Kidney (tissue), 14 donors: Measurements from ENCODE around the gene RNF213. TPM values are rescaled to one million over a fixed set of nuclear protein-coding genes. Genes with fewer than 3 reads are reported as not detected.

ENCODE experiments used
- DNase-seq, 5 donors: peaks; one replicate each; pipeline ENCODE4 v3.0.0-alpha.2; 2013 to 2020
- FAIRE-seq: peaks from 2 replicates; lab custom pipeline; 2012; peaks lifted over from hg19 to GRCh38; lab: Jason Lieb, UNC
- H3K27ac ChIP-seq, 2 donors: one replicate each; pipeline ENCODE4 v1.7.0; 2013; ENCODE audit warnings: low read depth in 2 of 2, low read length in 2 of 2, inconsistent platforms in 1 of 2
- H3K27me3 ChIP-seq: one replicate; pipeline ENCODE4 v1.7.1; 2013; ENCODE audit warnings: low read length, inconsistent platforms; ENCODE audit not compliant: control insufficient read depth, insufficient read depth
- H3K36me3 ChIP-seq, 3 donors: one replicate each; pipeline versions ENCODE4 v1.7.0 to v1.7.1; 2013; ENCODE audit warnings: low read length in 3 of 3, control low read depth in 1 of 3, inconsistent platforms in 1 of 3; ENCODE audit not compliant: insufficient read depth in 3 of 3, control insufficient read depth in 2 of 3
- H3K4me1 ChIP-seq, 3 donors: one replicate each; pipeline versions ENCODE4 v1.7.0 to v1.7.1; 2013; ENCODE audit warnings: low read length in 3 of 3, inconsistent platforms in 1 of 3, low read depth in 1 of 3; ENCODE audit not compliant: control insufficient read depth in 2 of 3, insufficient read depth in 2 of 3
- H3K4me3 ChIP-seq, 3 donors: one replicate each; pipeline versions ENCODE4 v1.7.0 to v1.8.1; 2013; ENCODE audit warnings: low read length in 3 of 3, control low read depth in 1 of 3, inconsistent platforms in 1 of 3
- H3K9ac ChIP-seq, 3 donors: one replicate each; pipeline versions ENCODE4 v1.7.0 to v1.7.1; 2013; ENCODE audit warnings: low read length in 3 of 3, control low read depth in 1 of 3, inconsistent platforms in 1 of 3
- H3K9me3 ChIP-seq, 3 donors: one replicate each; pipeline versions ENCODE4 v1.7.0 to v1.7.1; 2013; ENCODE audit warnings: low read length in 3 of 3, control low read depth in 1 of 3, inconsistent platforms in 1 of 3; ENCODE audit not compliant: control insufficient read depth in 2 of 3, insufficient read depth in 1 of 3
- intact Hi-C: fragments of 100-400 bp; cut with DNase I; formaldehyde crosslinking; loops from one replicate; pipeline ENCODE4 v1.11.1; 2022
- polyA plus RNA-seq: library from polyadenylated mRNA; stranded (reverse); fragments of 350-450 nt; fragmentation: Illumina TruSeq; extraction: RNeasy Lipid Tissue Mini Kit (QIAGEN cat#74804); gene quantifications from one replicate; pipeline ENCODE4 v1.2.3, GENCODE V29; 2014; ENCODE audit warnings: low read depth, low replicate concordance; ENCODE audit not compliant: insufficient read depth
- total RNA-seq: library from RNA; stranded (reverse); fragmentation: NEBNext Ultra II Directional; extraction: Animal tissue kit (Norgen Biotek cat#: 25700); gene quantifications from one replicate; pipeline ENCODE4 v1.2.1, GENCODE V29; 2021
- TF ChIP-seq, protein P1 (sequence below): IDR thresholded peaks from 3 replicates; pipeline ENCODE4 v1.5.1; 2012; ENCODE audit warnings: mild to moderate bottlenecking, moderate library complexity, borderline replicate concordance; ENCODE audit not compliant: insufficient read depth; ENCODE audit errors: extremely low read depth
- donor health status: control.
- donor health status: control.
- donor health status: control.
- donor health status: control.
- donor health status: control.
- donor health status: DM: yes; HTN: yes; CAD: no.
- donor health status: Normal renal cell carcinoma (clear cell type).

Gene RNF213
- total and polyA plus RNA-seq, 2 donors from 2014 or later: 43.4 to 276 TPM

DNA sequence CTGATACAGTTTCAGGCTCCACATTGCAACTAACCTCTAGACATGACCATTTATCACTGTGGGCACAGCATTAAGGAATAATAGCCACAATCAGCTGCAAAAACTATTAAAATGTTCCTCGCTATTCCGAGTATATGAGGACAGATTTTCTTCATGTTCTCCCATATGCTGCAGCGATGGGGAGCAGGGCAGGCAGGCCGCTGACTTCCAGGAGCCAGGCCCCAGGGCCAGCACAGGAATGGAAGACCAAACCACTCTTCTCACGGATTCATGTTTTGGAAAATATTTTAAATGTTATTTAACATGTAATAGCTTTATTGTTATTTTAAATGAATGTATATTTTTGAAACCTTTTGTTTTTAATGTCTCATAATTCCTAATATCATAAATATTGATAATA is 110.5 kb downstream of the RNF213 start:
- Histone ChIP-seq H3K4me1 (no peaks in the 10 kb centered on the region), H3K9me3 (no peaks in the 10 kb centered on the region), H3K4me3 (no peak overlapping the region), H3K36me3 (peaks cover 5 to 72% (median 47%) of the 10 kb centered on the region in 3 donors), H3K27me3 (no peaks in the 10 kb centered on the region), H3K27ac (no peak overlapping the region), H3K9ac (no peak overlapping the region)
- intact Hi-C loops: no loop called here
- FAIRE-seq (no peak), DNase-seq (no peak)
- TF ChIP-seq, protein P1, sequence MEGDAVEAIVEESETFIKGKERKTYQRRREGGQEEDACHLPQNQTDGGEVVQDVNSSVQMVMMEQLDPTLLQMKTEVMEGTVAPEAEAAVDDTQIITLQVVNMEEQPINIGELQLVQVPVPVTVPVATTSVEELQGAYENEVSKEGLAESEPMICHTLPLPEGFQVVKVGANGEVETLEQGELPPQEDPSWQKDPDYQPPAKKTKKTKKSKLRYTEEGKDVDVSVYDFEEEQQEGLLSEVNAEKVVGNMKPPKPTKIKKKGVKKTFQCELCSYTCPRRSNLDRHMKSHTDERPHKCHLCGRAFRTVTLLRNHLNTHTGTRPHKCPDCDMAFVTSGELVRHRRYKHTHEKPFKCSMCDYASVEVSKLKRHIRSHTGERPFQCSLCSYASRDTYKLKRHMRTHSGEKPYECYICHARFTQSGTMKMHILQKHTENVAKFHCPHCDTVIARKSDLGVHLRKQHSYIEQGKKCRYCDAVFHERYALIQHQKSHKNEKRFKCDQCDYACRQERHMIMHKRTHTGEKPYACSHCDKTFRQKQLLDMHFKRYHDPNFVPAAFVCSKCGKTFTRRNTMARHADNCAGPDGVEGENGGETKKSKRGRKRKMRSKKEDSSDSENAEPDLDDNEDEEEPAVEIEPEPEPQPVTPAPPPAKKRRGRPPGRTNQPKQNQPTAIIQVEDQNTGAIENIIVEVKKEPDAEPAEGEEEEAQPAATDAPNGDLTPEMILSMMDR: no peak

DNA sequence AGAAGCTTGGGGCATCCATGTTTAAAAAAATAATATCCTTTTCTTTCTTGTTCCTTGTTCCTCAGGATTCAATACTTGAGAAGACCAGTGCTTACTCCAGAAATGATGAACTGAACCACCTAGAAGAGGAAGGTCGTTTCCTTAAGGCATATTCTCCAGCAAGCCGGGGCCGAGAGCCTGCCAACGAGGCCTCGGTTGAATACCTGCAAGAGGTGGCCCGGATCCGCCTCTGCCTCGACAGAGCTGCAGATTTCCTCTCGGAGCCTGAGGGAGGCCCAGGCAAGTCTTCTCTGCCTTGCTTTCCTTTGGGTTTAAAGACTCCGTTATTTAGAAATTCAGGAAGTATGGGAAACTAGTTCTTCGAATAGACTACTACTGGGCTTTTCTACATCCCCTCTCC is 111.8 kb downstream of the RNF213 start:
- Histone ChIP-seq H3K9ac (no peak overlapping the region), H3K27ac (no peak overlapping the region), H3K4me3 (no peak overlapping the region), H3K4me1 (no peaks in the 10 kb centered on the region), H3K9me3 (no peaks in the 10 kb centered on the region), H3K27me3 (no peaks in the 10 kb centered on the region), H3K36me3 (peaks cover 8 to 72% (median 53%) of the 10 kb centered on the region in 3 donors)
- DNase-seq: no peak
- no peak for FAIRE-seq
- intact Hi-C loops: no loop called here
- TF ChIP-seq, protein P1: no peak

DNA sequence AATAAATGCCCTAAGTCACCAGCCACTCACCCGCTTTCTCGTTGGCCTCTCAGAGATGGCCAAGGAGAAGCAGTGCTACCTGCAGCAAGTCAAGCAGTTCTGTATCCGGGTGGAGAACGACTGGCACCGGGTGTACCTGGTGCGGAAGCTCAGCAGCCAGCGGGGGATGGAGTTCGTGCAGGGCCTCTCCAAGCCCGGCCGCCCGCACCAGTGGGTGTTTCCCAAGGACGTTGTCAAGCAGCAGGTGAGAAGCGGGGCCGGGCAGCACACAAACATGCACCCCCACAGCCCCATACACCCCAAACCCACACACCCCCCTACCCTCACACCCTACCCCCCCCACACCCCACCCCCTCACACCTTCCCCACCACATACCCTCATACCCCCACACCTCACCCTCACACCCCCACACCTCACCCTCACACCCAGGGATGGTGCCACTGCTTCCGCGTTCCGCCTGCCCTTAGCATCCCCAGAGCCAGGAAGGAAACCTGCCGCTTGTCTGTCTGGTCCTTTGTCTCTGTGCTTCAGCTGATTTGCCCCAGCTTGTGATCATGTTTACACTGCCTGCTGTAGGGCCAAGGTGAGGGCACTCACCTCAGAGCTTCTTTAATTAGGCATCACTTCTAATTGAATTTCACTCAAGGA is 112.4 kb downstream of the RNF213 start:
- H3K4me1 ChIP-seq: no peaks in the 10 kb centered on the region
- no peak for DNase-seq
- no peaks in the 10 kb centered on the region for H3K9me3 ChIP-seq
- H3K27ac ChIP-seq: no peak overlapping the region
- intact Hi-C loops: no loop called here
- TF ChIP-seq, protein P1: no peak
- no peaks in the 10 kb centered on the region for H3K27me3 ChIP-seq
- H3K9ac ChIP-seq: no peak overlapping the region
- FAIRE-seq: no peak
- peaks cover 9 to 72% (median 53%) of the 10 kb centered on the region in 3 donors for H3K36me3 ChIP-seq
- H3K4me3 ChIP-seq: no peak overlapping the region
